GM18508 (cell line): ENCODE data around the gene TMEM203.
"Not testable (repeated sequence)": the region's sequence is repeated elsewhere in the genome, so short reads cannot be mapped to it uniquely, and the experiment has no call there.

Source experiments
- ATAC-seq: cut with Tn5 transposase; IDR thresholded peaks from one replicate; pipeline ENCODE4 v1.9.1; 2021; ENCODE audit warnings: moderate number of reproducible peaks; ENCODE audit not compliant: insufficient read depth, unreplicated experiment

The TMEM203 gene

DNA sequence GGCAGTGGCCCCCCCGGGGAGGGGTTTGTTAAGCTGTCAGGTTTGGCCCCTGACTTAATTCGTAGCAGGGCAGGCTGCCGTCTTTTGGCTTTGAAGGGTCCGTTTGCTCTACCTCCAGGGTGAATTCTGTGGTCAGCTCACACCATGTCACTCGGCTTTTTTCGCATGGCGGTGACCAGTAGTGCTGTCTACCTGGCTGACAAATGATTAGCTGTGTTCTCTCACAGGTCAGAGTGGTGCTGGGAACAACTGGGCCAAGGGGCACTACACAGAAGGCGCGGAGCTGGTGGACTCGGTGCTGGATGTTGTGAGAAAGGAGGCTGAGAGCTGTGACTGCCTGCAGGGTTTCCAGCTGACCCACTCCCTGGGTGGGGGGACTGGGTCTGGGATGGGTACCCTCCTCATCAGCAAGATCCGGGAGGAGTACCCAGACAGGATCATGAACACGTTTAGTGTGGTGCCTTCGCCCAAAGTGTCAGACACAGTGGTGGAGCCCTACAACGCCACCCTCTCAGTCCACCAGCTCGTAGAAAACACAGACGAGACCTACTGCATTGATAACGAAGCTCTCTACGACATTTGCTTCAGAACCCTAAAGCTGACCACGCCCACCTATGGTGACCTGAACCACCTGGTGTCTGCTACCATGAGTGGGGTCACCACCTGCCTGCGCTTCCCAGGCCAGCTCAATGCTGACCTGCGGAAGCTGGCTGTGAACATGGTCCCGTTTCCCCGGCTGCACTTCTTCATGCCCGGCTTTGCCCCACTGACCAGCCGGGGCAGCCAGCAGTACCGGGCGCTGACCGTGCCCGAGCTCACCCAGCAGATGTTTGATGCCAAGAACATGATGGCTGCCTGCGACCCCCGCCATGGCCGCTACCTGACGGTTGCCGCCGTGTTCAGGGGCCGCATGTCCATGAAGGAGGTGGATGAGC lies 37.1 kb upstream of the TMEM203 start:
- ATAC-seq: no peak

- ATAC-seq: no peak
Measured at GRCh38 chr9:137241490-137242268, 36.2 kb upstream of the TMEM203 start.

DNA sequence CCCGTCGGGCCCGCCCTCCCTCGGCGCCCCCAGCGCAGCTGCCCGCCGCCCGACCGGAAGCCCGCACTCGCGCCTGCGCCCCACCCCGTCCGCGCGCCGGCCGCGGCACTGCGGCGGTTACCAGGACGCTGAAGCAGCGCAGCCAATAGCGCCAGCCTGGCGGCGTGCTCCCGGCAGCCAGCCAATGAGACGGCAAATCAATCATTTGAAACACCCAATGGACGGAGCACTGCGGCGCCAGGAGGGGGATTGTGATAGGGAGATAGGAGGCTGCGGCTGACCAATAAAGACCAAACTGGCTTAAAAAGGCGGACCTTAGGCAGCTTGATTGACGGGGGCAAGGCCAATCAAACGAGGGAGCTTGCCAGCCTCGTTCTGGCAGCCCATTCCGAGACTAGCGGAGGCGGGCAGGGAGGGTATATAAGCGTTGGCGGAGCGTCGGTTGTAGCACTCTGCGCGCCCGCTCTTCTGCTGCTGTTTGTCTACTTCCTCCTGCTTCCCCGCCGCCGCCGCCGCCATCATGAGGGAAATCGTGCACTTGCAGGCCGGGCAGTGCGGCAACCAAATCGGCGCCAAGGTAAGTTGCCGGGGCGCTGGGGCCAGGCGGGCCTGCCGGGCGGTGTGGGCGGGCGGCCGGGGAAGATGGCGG lies 35.5 kb upstream of the TMEM203 start, which contains the start of gene TUBB4B:
Gene TUBB4B (plus strand): TSS at position 447 of the 649 bp plus-strand sequence. CDS start 74 bp downstream, at position 521.
- peak; percentile 71 for ATAC-seq

GRCh38 chr9:137240318-137240840 lies 34.9 kb upstream of the TMEM203 start:
- ATAC-seq: peak; percentile 1

- not testable (repeated sequence) for ATAC-seq
Measured at GRCh38 chr9:137239541-137240200, 34.2 kb upstream of the TMEM203 start.

DNA sequence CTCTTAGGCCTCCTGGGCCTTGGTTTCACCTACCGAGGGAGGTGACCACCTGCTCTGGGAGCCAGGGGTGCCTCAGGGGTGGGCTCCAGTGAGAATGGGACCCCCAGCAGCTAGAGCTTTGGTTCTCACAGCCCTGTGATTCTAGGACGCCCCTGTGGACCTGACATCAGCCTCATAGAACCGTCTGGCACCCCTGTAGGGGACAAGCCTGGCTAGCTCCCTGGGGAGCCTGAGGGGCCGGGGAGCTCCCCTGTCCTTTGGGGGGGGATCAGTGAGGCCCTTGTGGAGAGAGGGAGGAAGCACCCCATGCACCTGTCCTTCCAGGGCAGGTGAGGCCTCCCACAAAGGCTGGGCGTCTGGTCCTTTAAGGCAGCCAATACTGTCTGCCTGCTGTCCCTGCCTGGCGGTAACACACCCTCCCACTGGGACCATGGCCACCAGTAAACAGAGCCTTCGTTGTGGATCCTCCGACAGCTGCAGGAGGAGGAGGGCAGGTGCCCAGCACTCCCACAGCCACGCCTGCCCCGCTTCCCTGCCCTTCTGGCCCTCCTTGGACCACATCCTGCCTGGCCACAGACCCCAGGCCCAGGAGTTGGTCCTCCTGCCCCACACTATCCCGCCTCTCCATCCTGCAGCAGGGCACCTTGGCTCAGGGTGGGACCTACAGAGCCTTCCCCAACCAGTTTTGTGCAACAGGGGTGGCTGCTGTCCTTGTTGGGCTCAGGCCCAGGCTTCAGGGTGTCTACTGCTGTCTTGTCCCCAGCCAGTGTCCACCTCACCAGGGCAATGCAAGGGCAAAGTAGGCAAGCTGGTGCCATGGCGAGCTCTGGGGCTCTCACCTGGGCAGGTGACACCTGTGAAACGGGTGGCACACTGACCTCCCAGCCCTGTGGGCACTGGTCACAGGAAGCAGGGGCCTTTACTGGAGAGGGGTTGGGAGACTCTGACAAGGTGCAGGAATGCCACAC lies 32.6 kb upstream of the TMEM203 start:
- ATAC-seq: no peak

DNA sequence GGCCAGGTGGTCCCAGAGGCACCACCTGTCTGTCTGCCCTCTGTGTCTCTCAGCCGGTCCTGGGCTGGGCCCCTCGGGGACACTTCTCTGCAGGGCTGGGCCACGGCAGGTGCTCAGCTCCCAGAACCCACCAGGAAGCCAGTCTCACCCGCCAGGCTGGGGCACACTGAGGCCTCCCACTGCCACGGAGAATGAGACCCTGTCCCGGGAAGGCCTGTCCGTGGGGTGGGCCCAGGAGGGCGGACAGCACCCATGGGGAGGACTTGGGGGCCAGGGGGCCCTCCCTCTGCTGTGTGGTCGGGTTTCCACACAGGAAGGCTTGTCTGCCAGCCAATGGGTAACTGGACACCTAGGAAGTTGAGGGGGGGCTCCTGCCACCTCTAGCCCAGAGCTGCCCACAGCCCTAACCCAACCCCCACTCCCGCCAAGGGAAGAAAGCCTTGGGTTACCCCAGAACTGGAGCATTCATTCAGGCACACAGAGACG lies 31.5 kb upstream of the TMEM203 start:
- no peak for ATAC-seq

GRCh38 chr9:137236238-137236935 lies 30.9 kb upstream of the TMEM203 start:
- ATAC-seq: no peak

DNA sequence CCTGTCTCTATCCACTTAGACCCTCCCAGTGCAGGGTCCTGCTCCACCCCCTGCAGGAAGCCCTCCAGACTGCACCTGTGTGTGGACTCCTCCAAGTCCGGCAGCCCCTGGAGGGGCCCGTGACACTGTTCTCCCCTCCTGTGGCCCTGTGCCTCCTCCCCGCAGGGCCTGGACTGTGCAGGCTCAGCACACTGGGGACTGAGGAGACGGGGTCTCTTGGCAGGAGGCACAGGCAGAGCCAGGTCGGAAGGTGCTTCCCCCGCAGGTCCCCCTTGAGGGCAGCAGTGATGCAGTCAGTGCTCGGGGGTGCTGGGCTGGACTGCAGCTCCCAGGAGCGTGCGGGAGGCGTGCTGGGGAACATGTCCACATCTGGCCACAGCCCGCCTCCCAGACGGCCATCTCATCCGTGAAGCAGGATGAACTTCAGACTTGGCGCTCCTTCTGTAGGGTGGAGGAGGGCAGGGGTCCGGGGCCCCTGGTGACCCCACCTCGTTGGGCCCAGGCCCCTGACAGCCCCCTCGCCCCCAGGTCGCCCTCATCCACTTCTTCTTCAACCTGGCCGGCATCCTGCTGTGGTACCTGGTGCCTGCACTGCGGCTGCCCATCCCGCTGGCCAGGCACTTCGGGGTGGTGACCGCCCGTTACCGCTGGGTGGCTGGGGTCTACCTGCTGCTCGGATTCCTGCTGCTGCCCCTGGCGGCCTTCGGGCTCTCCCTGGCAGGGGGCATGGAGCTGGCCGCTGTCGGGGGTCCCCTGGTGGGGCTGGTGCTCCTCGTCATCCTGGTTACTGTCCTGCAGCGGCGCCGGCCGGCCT lies 30.2 kb upstream of the TMEM203 start:
- ATAC-seq: no peak

- ATAC-seq: no peak
Measured at GRCh38 chr9:137234758-137235423, 29.4 kb upstream of the TMEM203 start.

- no peak for ATAC-seq
Measured at GRCh38 chr9:137234055-137234697, 28.7 kb upstream of the TMEM203 start.

DNA sequence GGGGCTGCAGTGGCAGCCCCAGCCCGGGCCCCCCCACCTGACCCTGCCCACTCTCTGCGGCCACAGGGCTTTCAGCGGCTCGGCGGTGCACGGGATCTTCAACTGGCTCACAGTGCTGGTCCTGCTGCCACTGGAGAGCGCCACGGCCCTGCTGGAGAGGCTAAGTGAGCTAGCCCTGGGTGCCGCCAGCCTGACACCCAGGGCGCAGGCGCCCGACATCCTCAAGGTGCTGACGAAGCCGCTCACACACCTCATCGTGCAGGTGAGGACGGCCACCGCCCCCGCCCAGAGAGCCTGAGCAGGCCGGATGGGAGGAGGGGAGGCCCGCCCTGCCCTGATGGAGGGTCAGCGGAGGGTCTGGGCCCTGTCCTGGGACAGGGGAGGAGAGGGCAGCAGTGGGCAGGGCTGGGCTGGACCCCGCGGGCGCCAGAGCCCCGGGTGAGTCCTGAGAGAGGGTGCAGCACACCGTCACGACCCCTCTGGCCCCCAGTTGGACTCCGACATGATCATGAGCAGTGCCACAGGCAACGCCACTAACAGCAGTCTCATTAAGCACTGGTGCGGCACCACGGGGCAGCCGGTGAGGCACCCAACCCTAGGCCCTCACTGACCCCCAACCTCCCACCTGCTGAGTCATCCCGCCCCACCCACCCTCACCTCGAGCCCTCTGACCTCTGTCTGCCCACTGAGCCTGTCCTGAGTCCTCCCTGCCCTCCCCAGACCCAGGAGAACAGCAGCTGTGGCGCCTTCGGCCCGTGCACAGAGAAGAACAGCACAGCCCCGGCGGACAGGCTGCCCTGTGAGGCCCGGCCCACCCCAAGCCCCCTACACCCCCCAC lies 27.9 kb upstream of the TMEM203 start:
- no peak for ATAC-seq

DNA sequence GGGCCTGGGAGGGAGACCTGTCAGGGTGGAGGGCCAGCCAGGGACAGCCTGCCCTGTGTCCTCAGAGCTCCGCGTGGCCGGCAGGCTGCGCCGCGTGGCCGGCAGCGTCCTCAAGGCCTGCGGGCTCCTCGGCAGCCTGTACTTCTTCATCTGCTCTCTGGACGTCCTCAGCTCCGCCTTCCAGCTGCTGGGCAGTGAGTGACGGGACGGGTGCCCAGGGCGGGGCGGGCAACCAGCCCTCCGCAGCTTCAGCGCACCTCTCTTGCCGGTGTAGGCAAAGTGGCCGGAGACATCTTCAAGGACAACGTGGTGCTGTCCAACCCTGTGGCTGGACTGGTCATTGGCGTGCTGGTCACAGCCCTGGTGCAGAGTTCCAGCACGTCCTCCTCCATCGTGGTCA lies 27.1 kb upstream of the TMEM203 start:
- no peak for ATAC-seq

- no peak for ATAC-seq
Measured at GRCh38 chr9:137232101-137232500, 26.7 kb upstream of the TMEM203 start.

DNA sequence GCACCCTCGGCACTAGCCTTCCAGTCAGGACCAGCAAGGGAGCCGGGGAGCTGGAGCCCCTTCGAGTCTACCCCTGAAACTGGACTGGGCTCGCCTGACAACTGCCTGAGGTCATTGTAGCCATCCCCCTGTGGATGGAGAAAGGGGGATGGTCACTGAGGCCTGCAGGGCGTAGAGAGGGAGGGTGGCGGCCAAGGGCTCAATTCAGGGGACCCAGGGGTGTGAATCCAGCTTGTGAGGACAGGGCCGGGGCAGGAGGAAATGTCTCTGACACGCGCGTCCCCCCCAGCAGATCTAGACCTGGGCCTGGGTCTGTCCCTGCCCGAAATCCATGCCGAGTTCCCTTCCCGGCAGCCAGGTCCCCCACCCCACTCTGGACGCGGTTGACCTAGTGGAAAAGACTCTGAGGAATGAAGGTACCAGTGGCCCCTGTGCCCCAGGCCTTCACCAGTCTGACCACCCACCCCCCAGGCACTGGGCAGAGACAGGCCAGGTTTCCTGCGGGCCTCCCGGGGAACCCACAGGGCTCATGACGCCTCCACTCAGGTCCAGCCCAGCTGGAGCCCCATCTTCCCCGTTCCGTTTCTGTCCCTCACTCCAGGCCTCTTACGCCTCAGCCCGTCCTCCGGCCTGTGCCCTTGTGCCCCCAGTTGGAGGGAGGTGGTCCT lies 26.1 kb upstream of the TMEM203 start:
- ATAC-seq: no peak
